ENCODE results near the gene EPC2. TPM values are rescaled to one million over a fixed set of nuclear protein-coding genes. Genes with fewer than 3 reads are reported as not detected.

The EPC2 gene
- polyA plus RNA-seq, 1 donor from 2014 or later: 2.9 TPM

GRCh38 chr2:148617219-148617618 lies 27.3 kb upstream of the EPC2 start:
- no peaks in the 10 kb centered on the region for H3K36me3 Mint-ChIP-seq
- H3K4me1 Mint-ChIP-seq: peaks cover 18 to 22% (median 21%) of the 10 kb centered on the region in 3 donors
- no peak overlapping the region for H3K4me3 Mint-ChIP-seq
- no peak overlapping the region for H3K27ac Mint-ChIP-seq
- no peaks in the 10 kb centered on the region for H3K27me3 Mint-ChIP-seq
- no peaks in the 10 kb centered on the region for H3K9me3 Mint-ChIP-seq

GRCh38 chr2:148619560-148620195 lies 24.9 kb upstream of the EPC2 start:
- Mint-ChIP-seq H3K9me3 (no peaks in the 10 kb centered on the region), H3K27ac (peak overlapping the region in 1 of 3 donors; percentile 8), H3K27me3 (no peaks in the 10 kb centered on the region), H3K4me1 (peaks cover 12 to 15% (median 13%) of the 10 kb centered on the region in 3 donors), H3K4me3 (peak overlapping the region in 1 of 4 donors; percentile 39), H3K36me3 (no peaks in the 10 kb centered on the region)

- no peaks in the 10 kb centered on the region for H3K36me3 Mint-ChIP-seq
- no peak overlapping the region for H3K4me3 Mint-ChIP-seq
- no peaks in the 10 kb centered on the region for H3K27me3 Mint-ChIP-seq
- no peaks in the 10 kb centered on the region for H3K9me3 Mint-ChIP-seq
- H3K27ac Mint-ChIP-seq: no peak overlapping the region
- H3K4me1 Mint-ChIP-seq: peaks cover 10 to 11% (median 11%) of the 10 kb centered on the region in 3 donors
Observed at GRCh38 chr2:148622366-148622765, 22.2 kb upstream of the EPC2 start.

GRCh38 chr2:148623086-148623485 lies 21.5 kb upstream of the EPC2 start:
- Mint-ChIP-seq H3K27ac (no peak overlapping the region), H3K36me3 (no peaks in the 10 kb centered on the region), H3K9me3 (no peaks in the 10 kb centered on the region), H3K27me3 (no peaks in the 10 kb centered on the region), H3K4me3 (no peak overlapping the region), H3K4me1 (peaks cover 10 to 11% (median 11%) of the 10 kb centered on the region in 3 donors)

- Mint-ChIP-seq H3K27ac (no peak overlapping the region), H3K27me3 (peaks cover 5% of the 10 kb centered on the region), H3K4me1 (peaks cover 0 to 5% (median 1%) of the 10 kb centered on the region in 3 donors), H3K9me3 (peaks cover 0 to 1% (median 0%) of the 10 kb centered on the region in 3 donors), H3K36me3 (no peaks in the 10 kb centered on the region), H3K4me3 (no peak overlapping the region)
Observed at GRCh38 chr2:148627224-148627623, 17.3 kb upstream of the EPC2 start.

- H3K4me3 Mint-ChIP-seq: no peak overlapping the region
- H3K27me3 Mint-ChIP-seq: peaks cover 12% of the 10 kb centered on the region
- H3K4me1 Mint-ChIP-seq: peaks cover 0 to 5% (median 0%) of the 10 kb centered on the region in 3 donors
- H3K36me3 Mint-ChIP-seq: no peaks in the 10 kb centered on the region
- H3K9me3 Mint-ChIP-seq: peaks cover 0 to 2% (median 0%) of the 10 kb centered on the region in 3 donors
- H3K27ac Mint-ChIP-seq: no peak overlapping the region
Observed at GRCh38 chr2:148634749-148635148, 9.8 kb upstream of the EPC2 start.

- H3K9me3 Mint-ChIP-seq: no peaks in the 10 kb centered on the region
- no peaks in the 10 kb centered on the region for H3K36me3 Mint-ChIP-seq
- peak overlapping the region in 1 of 4 donors; percentile 17 for H3K4me3 Mint-ChIP-seq
- peak overlapping the region in 1 of 3 donors; percentile 72 for H3K27ac Mint-ChIP-seq
- H3K27me3 Mint-ChIP-seq: peaks cover 11% of the 10 kb centered on the region
- H3K4me1 Mint-ChIP-seq: peaks cover 0 to 8% (median 5%) of the 10 kb centered on the region in 3 donors
Observed at GRCh38 chr2:148638543-148638942, 6.0 kb upstream of the EPC2 start.

- peak overlapping the region in 1 of 4 donors; percentile 44 for H3K4me3 Mint-ChIP-seq
- no peaks in the 10 kb centered on the region for H3K36me3 Mint-ChIP-seq
- H3K9me3 Mint-ChIP-seq: no peaks in the 10 kb centered on the region
- H3K27ac Mint-ChIP-seq: no peak overlapping the region
- H3K4me1 Mint-ChIP-seq: peaks cover 0 to 10% (median 9%) of the 10 kb centered on the region in 3 donors
- peaks cover 5% of the 10 kb centered on the region for H3K27me3 Mint-ChIP-seq
Observed at GRCh38 chr2:148640767-148641166, 3.8 kb upstream of the EPC2 start.

- H3K4me1 Mint-ChIP-seq: peaks cover 4 to 13% (median 11%) of the 10 kb centered on the region in 3 donors
- peaks cover 5% of the 10 kb centered on the region for H3K27me3 Mint-ChIP-seq
- no peaks in the 10 kb centered on the region for H3K36me3 Mint-ChIP-seq
- peak overlapping the region in 1 of 3 donors; percentile 15 for H3K27ac Mint-ChIP-seq
- peak overlapping the region in 1 of 4 donors; percentile 88 for H3K4me3 Mint-ChIP-seq
- H3K9me3 Mint-ChIP-seq: no peaks in the 10 kb centered on the region
Observed at GRCh38 chr2:148642112-148642744, 2.3 kb upstream of the EPC2 start.

- no peaks in the 10 kb centered on the region for H3K9me3 Mint-ChIP-seq
- peaks cover 4 to 16% (median 15%) of the 10 kb centered on the region in 3 donors for H3K4me1 Mint-ChIP-seq
- H3K27ac Mint-ChIP-seq: peak overlapping the region in 1 of 3 donors; percentile 64
- H3K36me3 Mint-ChIP-seq: no peaks in the 10 kb centered on the region
- peaks cover 5% of the 10 kb centered on the region for H3K27me3 Mint-ChIP-seq
- H3K4me3 Mint-ChIP-seq: peak overlapping the region; percentile 88 to 97 (median 96)
Observed at GRCh38 chr2:148642891-148643416, 1.6 kb upstream of the EPC2 start.

GRCh38 chr2:148643421-148643820 lies 1.1 kb upstream of the EPC2 start:
- peak overlapping the region in 2 of 3 donors; percentile 20 to 64 for H3K27ac Mint-ChIP-seq
- no peaks in the 10 kb centered on the region for H3K36me3 Mint-ChIP-seq
- peaks cover 5% of the 10 kb centered on the region for H3K27me3 Mint-ChIP-seq
- H3K9me3 Mint-ChIP-seq: no peaks in the 10 kb centered on the region
- peak overlapping the region; percentile 88 to 97 (median 96) for H3K4me3 Mint-ChIP-seq
- H3K4me1 Mint-ChIP-seq: peaks cover 4 to 18% (median 18%) of the 10 kb centered on the region in 3 donors

- Mint-ChIP-seq H3K36me3 (peaks cover 4% of the 10 kb centered on the region), H3K9me3 (no peaks in the 10 kb centered on the region), H3K27me3 (peaks cover 5% of the 10 kb centered on the region), H3K4me3 (peak overlapping the region; percentile 88 to 97 (median 95)), H3K27ac (peak overlapping the region; percentile 64 to 98 (median 97)), H3K4me1 (peaks cover 10 to 29% (median 26%) of the 10 kb centered on the region in 3 donors)
Observed at GRCh38 chr2:148644883-148645538, 460 bp downstream of the EPC2 start.

- Mint-ChIP-seq H3K4me3 (peak overlapping the region; percentile 88 to 97 (median 95)), H3K4me1 (peaks cover 13 to 31% (median 28%) of the 10 kb centered on the region in 3 donors), H3K9me3 (no peaks in the 10 kb centered on the region), H3K27ac (peak overlapping the region; percentile 64 to 98 (median 97)), H3K36me3 (peaks cover 4% of the 10 kb centered on the region), H3K27me3 (peaks cover 5% of the 10 kb centered on the region)
Observed at GRCh38 chr2:148645539-148646230, 1.1 kb downstream of the EPC2 start.

GRCh38 chr2:148646231-148646559 lies 1.6 kb downstream of the EPC2 start:
- peaks cover 3% of the 10 kb centered on the region for H3K27me3 Mint-ChIP-seq
- H3K27ac Mint-ChIP-seq: peak overlapping the region; percentile 64 to 98 (median 97)
- H3K9me3 Mint-ChIP-seq: no peaks in the 10 kb centered on the region
- H3K4me1 Mint-ChIP-seq: peaks cover 18 to 36% (median 33%) of the 10 kb centered on the region in 3 donors
- peaks cover 4% of the 10 kb centered on the region for H3K36me3 Mint-ChIP-seq
- H3K4me3 Mint-ChIP-seq: peak overlapping the region; percentile 88 to 97 (median 95)
